ENCODE results near the gene COBL.

The COBL gene

DNA sequence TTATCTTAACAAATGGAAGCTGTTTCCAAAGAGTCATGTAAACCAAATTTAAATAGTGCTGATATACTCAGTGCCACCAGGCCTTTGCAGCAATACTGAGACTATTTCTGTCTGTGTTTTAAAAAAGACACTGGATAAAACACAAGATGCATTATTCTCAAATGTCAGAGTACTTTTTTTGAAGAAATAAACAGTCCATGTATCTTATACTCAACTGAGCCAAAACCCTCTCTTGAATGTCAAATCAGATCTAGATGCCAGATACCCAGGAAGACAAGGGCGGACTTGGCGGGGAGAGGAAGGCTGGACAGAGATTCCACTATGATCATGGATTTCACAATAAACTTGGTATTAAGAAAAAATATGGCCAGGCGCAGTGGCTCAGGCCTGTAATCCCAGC lies 127.6 kb downstream of the COBL start:
- no peak for DNase-seq

GRCh38 chr7:51187941-51188340 lies 128.7 kb downstream of the COBL start:
- DNase-seq, result no peak

GRCh38 chr7:51186531-51186930 lies 130.1 kb downstream of the COBL start:
- DNase-seq, result no peak

GRCh38 chr7:51182636-51183166 lies 133.9 kb downstream of the COBL start:
- no peak for DNase-seq

GRCh38 chr7:51180092-51180491 lies 136.5 kb downstream of the COBL start:
- no peak for DNase-seq

DNA sequence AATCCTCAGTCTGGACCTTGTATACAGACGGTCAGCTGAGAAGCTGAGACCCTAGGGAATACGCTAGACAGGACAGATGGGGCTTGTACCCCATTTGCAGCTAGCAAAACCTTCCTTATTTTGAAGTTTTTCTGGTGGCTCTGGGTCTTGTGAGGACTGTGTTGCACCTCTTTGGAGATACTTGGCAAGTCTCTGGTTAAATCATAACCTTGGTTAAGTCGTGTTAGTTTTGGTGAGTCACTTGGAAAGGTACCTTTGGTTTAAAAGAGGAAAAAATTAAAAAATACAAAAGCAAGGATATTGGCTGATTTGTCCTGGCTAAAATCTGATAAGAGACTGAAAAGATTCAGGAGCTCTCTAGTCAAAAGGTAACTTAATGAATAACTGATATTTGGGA lies 140.6 kb downstream of the COBL start:
- DNase-seq, result no peak

DNA sequence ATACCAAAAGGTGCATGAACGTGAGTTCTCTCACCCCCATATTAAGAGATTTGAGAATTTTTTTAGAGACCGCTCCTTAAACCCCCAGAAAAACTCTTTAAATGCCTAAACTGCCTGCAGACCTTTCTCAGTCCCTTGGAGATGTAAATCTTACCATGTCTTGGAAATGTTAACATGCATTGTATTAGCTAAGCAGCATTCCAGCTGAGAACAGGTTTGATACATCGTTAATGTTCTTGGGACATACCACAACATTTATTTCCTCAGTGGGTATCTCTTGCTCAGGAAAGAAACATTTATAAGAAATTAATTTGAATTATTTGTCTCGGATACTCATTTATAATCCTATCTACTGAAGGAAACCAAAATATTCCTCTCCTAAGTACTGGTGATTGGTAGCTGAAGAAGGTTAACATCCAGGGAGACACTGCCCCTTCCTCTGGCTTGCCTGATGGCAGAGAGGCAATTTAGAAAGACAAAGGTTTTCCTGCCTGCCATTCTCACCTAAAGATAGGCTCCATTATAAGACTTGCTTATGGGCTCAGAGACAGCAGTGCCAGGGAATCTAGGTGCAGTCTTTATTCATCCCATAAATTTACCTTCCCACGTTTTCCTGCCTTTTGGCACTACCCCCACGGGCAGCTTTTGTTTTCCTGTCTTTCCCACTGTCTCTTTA lies 141.2 kb downstream of the COBL start:
- no peak for DNase-seq

- no peak for DNase-seq
Measured at GRCh38 chr7:51165337-51165736, 151.3 kb downstream of the COBL start.

DNA sequence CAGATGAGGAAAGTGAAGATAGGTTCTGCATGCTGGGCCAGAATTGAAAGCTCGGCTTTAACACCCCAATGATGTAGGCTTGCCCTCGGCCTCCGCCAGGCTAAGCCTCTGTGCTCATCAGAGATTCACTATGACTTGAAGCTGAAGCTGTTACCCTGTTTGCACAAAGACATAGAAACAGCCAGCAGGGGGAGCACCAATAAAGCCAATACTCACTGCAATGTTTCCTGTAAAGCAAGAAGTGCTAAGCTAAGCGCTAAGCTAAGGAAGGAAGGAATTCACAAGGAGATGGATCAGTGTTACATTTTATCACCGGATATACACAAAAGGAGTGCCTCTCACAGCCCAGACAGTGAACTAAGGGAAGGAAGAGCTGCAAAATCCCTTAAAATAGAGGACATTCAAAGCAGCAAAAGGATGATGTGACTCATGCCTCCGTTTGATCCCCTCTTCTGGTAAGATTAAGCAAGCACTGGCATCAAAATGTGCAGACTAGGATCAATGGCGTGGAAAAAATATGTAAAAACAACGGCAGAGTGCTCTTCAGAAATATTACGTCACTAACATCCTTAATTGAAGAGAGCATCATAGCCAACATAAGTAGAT lies 153.8 kb downstream of the COBL start:
- peak; percentile 66 for DNase-seq

DNA sequence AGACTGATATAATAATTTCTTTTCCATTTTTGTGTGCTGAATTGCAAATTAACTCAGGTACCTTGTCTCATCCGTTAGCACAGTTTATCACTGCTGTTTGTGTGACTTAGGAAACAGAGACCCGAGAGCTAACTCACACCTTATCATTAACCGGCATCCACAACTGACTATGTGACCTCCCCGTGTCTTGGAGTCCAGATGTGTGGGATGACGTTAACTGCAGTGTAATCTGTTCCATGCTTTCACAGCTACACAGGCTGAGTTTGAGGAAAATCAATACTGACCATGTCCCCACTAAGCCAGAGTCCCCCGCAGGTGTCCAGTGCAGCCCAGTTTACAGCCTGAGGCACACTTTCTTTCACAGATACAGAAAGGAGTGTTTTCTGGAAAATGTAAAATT lies 154.7 kb downstream of the COBL start:
- DNase-seq, result no peak

DNA sequence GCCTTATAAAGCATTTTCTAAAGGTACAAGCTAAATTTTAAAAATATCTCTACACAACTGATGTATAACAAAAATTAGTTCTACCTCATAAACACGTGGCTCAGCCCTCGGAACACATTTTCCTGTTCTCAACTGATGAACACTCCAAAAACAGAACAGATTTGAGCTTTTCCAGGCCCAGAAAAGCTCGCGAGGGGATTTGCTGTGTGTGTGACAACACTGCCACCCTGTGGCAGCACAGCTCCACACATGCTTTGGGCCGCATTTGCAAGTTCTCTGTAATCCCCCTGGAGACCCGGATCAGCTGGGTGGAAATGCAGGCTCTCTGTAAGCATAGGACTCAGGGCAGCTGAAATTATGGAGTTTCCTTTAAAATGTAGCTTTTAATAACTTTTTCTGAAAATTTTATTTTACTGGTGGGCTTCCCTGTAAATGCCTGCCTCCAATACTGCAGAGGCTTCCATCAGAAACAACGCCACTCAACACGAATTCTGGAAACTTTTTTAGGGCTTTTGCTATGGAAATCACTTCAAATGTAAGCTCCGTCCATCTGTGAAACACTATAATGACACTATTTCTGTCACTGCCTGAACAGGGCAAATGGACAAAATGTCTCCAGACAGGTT lies 155.5 kb downstream of the COBL start:
- DNase-seq, result peak; percentile 55

- DNase-seq, result no peak
Measured at GRCh38 chr7:51160411-51160810, 156.2 kb downstream of the COBL start.

GRCh38 chr7:51158742-51159445 lies 157.7 kb downstream of the COBL start:
- no peak for DNase-seq

DNA sequence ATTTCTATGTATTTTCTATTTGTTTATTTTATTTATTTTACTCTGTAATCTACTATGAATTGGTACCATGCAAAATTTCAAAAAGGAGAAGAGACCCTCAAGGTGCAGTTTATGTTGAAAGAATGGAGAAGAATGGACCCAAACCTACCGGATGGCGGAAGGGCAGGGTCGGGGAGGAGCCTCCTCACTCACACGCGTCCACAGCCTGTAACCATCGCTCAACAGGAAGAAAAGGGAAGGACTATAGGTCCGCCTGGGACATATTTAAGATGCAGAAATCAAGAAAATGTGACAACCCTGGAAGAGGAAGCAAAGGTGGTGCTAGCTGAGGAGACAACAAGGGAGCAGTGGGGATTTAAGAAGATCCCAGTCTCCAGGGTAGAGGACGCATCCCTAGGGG lies 158.4 kb downstream of the COBL start:
- DNase-seq, result no peak

GRCh38 chr7:51154201-51154600 lies 162.4 kb downstream of the COBL start:
- no peak for DNase-seq

DNA sequence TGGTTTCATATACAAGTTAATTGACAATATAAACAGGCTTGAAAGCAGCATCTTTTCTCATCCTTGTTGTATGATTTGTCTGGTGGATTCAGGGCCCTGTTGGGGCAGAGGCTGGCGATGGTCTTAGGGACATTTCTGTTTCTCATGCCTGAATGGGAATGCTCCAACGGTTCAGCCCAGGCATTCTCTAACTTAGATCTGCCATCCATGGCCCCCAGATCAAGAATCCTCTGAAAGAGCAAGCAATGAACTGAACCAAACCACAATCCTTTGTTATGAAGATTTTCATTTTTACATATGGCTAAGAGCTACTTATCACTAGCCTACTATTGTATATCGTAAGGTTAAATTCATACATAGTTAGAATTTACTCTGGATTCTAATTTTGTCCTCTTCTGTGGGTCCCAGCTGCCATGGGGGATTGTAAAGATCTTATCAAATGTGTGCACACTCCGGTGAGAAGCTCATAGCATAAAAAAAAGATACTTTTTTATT lies 163.9 kb downstream of the COBL start:
- DNase-seq, result no peak

DNA sequence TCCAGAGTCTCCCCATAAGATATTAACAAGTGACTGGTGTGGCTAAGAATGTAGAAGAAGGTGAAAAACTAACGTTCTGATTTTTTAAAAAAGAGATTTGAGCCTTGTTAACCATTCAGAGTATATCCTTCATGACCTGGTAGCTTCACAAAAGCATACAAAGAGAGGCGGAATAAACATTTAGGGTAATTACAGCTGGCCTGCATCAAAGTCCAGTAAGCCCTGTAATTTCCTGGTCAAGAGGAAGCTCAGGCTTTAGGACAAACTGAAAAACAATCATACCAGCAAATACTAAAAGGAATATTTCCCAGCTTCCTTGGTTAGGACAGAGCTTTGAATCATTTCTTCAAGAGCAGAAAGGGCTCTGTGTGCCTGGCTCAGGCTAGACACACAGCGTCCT lies 165.2 kb downstream of the COBL start:
- DNase-seq, result no peak

GRCh38 chr7:51150193-51150592 lies 166.4 kb downstream of the COBL start:
- no peak for DNase-seq

DNA sequence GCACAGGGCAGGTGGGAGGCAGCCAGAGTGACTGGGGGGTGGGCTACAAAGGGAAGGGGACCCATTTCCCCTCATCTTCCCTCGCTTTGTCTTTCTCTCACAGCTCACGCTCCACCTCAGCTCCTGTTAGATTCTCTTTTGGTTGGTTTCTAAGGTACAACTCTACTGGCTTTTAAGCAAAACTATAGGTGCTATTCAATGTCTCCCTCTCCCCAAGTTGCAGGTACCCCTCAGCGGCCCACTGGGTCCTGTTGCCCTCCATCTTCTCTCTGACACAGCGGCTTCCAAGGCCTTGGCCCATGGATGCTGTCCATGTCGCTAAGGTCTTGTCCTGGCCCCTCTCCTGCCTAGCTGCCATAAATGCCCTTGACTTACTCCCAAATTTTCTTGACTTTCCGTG lies 168.4 kb downstream of the COBL start:
- no peak for DNase-seq

DNA sequence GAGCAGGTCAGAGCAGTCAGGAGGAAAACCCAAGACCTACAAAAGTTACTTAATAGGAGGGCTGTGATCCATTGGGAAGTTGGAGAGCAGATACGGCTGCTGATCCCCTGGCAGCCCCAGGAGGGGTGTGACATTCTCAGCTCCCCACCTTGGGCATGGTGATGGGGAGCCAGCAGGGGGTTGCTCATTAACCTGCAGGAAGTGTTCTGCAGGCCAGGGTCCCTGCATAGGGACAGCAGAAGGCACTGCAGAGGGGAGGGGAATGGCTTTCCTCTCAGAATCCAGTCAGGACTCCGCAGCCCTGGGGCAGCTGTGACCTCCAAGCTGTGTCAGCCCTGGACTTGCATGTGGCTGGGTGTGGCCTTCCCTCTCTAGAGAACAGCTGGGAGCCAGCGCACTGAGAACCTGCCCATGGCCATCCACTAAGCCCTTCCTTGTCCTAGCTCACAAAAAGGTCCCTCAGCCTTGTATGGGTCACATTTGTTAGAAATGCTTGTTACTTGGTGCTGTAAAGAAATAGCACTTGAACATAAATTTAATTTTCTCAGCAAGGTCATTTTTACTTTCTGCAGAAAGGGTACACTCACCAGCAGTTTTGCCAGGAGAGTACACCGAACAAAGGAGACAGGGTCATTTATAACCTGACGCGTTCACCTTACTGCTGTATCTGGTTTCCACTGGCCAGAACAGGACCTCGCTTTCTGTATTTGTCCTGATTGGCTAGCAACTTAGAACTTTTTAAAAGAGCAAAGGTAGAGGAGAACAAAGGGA lies 169.6 kb downstream of the COBL start:
- no peak for DNase-seq

- DNase-seq, result no peak
Measured at GRCh38 chr7:51144178-51144577, 172.4 kb downstream of the COBL start.

GRCh38 chr7:51142741-51143385 lies 173.7 kb downstream of the COBL start:
- DNase-seq, result no peak

All from fibroblast of skin of abdomen (primary cell).